CD4-positive, alpha-beta T cell (primary cell): ENCODE data around the gene RBL1. TPM values are rescaled to one million over a fixed set of nuclear protein-coding genes. Genes with fewer than 3 reads are reported as not detected.
"Not testable (repeated sequence)": the region's sequence is repeated elsewhere in the genome, so short reads cannot be mapped to it uniquely, and the experiment has no call there.

ENCODE experiments used
- ATAC-seq: fragments of 200-7000 bp; cut with Tn5 transposase; one replicate; pipeline ENCODE4 v1.10.0; 2022; ENCODE audit warnings: mild to moderate bottlenecking; ENCODE audit not compliant: poor library complexity
- CTCF ChIA-PET: fragments of 350-600 bp; sonication (Branson Sonifier 250); formaldehyde crosslinking; loops from one replicate; lab custom pipeline; 2021; ENCODE audit warnings: antibody characterized with exemption, inconsistent platforms; lab: Charles Lee
- POLR2A ChIA-PET: fragments of 350-600 bp; sonication (Branson Sonifier 250); formaldehyde crosslinking; loops from one replicate; lab custom pipeline; 2021; ENCODE audit warnings: antibody characterized with exemption, inconsistent platforms; lab: Charles Lee
- DNase-seq, 14 experiments: peaks; one replicate each; pipeline ENCODE4 v3.0.0-alpha.2; 2013 to 2020; ENCODE audit warnings: mixed read lengths in 2 of 14
- H3K27ac ChIP-seq, 2 donors: one replicate each; pipeline versions ENCODE4 v1.5.1 to v1.7.0; 2013; ENCODE audit warnings: low read length in 2 of 2, low read depth in 1 of 2, mild to moderate bottlenecking in 1 of 2
- H3K27me3 ChIP-seq, 2 experiments: 1 replicate in 1 of 2; 2 replicates in 1 of 2; pipeline versions ENCODE4 v1.6.1 to v1.7.0; 2013; ENCODE audit warnings: low read length in 2 of 2, control low read depth in 1 of 2, mild to moderate bottlenecking in 1 of 2, moderate library complexity in 1 of 2; ENCODE audit not compliant: insufficient read depth in 2 of 2, control insufficient read depth in 1 of 2
- H3K36me3 ChIP-seq: one replicate; pipeline ENCODE4 v1.6.1; 2013; ENCODE audit warnings: low read length, control low read depth; ENCODE audit not compliant: insufficient read depth
- H3K4me1 ChIP-seq: one replicate; pipeline ENCODE4 v1.6.1; 2013; ENCODE audit warnings: low read length, control low read depth; ENCODE audit not compliant: insufficient read depth
- H3K4me3 ChIP-seq: one replicate; pipeline ENCODE4 v1.5.1; 2013; ENCODE audit warnings: mild to moderate bottlenecking, low read length, moderate library complexity
- H3K9me3 ChIP-seq, 2 experiments: 1 replicate in 1 of 2; 2 replicates in 1 of 2; pipeline versions ENCODE4 v1.6.1 to v1.7.0; 2013; ENCODE audit warnings: low read length in 2 of 2, mild to moderate bottlenecking in 2 of 2, control low read depth in 1 of 2, moderate library complexity in 1 of 2; ENCODE audit not compliant: control insufficient read depth in 1 of 2, insufficient read depth in 1 of 2
- H3K27ac Mint-ChIP-seq: one replicate; pipeline ENCODE4 v1.8.0; 2020; ENCODE audit warnings: mixed read lengths
- H3K27me3 Mint-ChIP-seq: one replicate; pipeline ENCODE4 v1.8.0; 2021; ENCODE audit warnings: mixed read lengths
- H3K36me3 Mint-ChIP-seq: one replicate; pipeline ENCODE4 v1.8.0; 2021; ENCODE audit warnings: low read depth, mixed read lengths
- H3K4me1 Mint-ChIP-seq: one replicate; pipeline ENCODE4 v1.8.0; 2021; ENCODE audit warnings: low read depth, mixed read lengths
- H3K4me3 Mint-ChIP-seq: one replicate; pipeline ENCODE4 v1.8.0; 2020; ENCODE audit warnings: mild to moderate bottlenecking, mixed read lengths
- H3K9me3 Mint-ChIP-seq: one replicate; pipeline ENCODE4 v1.8.0; 2020; ENCODE audit warnings: mixed read lengths
- CTCF ChIP-seq: fragments of 200-600 bp; IDR thresholded peaks from one replicate; pipeline ENCODE4 v1.8.0; 2022; ENCODE audit warnings: antibody characterized with exemption, mild to moderate bottlenecking
- intact Hi-C, 2 experiments: fragments of 100-400 bp; cut with DNase I in 1 of 2; cut with micrococcal nuclease in 1 of 2; formaldehyde crosslinking; loops; one replicate each; pipeline versions ENCODE4 v1.15.1 to v1.9.0; 2023 to 2025; cut with DNase I, micrococcal nuclease
- total RNA-seq, 174 experiments: library from RNA in 2 of 174; stranded (reverse) in 2 of 174; gene quantifications; one replicate each; pipeline ENCODE4 v1.2.3 and lab custom pipeline; 2021 to 2026

Gene RBL1
- total RNA-seq, 2 experiments from 2014 or later = 37.4 to 39.1 TPM

DNA sequence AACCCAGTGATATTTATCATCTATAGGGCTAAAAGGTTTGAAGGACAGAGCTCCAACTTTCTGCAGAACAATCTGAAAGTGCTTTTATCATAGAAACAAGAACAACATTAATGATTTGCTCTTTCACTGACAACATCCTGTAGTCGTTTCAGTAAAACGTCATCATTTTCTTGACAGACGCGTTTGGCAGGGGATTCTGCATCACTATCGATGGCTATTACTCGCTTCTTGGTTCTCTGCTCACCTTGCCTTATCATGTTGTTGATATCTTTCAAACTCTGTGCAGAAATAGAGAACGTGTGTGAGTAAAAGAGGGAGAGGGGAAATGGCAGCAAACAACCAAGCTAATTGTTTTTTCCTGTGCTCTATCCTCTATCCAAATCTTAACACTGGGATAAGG lies 97.1 kb downstream of the RBL1 start:
- no peaks in the 10 kb centered on the region for H3K9me3 ChIP-seq
- Mint-ChIP-seq H3K36me3 (peaks cover 50% of the 10 kb centered on the region), H3K9me3 (peaks cover 2% of the 10 kb centered on the region), H3K4me1 (peaks cover 21% of the 10 kb centered on the region), H3K27ac (peak overlapping the region; percentile 98), H3K4me3 (peak overlapping the region; percentile 14), H3K27me3 (no peaks in the 10 kb centered on the region)
- H3K36me3 ChIP-seq = peaks cover 20% of the 10 kb centered on the region
- POLR2A ChIA-PET = interaction anchor here (1.3 to 2.1 kb wide), 3 partner anchors 11 to 68 kb away, joined by 4 to 10 read pairs (median 6); no protein-coding TSS in a partner anchor
- ATAC-seq (peak; percentile 93), DNase-seq (peak in 5 of 14 experiments; percentile 7 to 67 (median 53))
- CTCF ChIA-PET = no interaction called here
- TF ChIP-seq CTCF = no peak
- H3K4me3 ChIP-seq = no peak overlapping the region
- peak overlapping the region; percentile 43 to 54 for H3K27ac ChIP-seq
- no peaks in the 10 kb centered on the region for H3K27me3 ChIP-seq
- intact Hi-C loops = no loop called here
- H3K4me1 ChIP-seq = peaks cover 4% of the 10 kb centered on the region

GRCh38 chr20:36997121-36997520 lies 98.7 kb downstream of the RBL1 start:
- H3K4me1 Mint-ChIP-seq = peaks cover 17% of the 10 kb centered on the region
- ChIA-PET CTCF (no interaction called here), POLR2A (interaction anchor here (0.7 kb wide), 1 partner anchor 47 kb away, joined by 3 read pairs; no protein-coding TSS in a partner anchor)
- no peak overlapping the region for H3K4me3 ChIP-seq
- peaks cover 7% of the 10 kb centered on the region for H3K9me3 Mint-ChIP-seq
- H3K9me3 ChIP-seq = no peaks in the 10 kb centered on the region
- H3K36me3 ChIP-seq = peaks cover 12% of the 10 kb centered on the region
- H3K4me3 Mint-ChIP-seq = no peak overlapping the region
- H3K27me3 Mint-ChIP-seq = no peaks in the 10 kb centered on the region
- peaks cover 4% of the 10 kb centered on the region for H3K4me1 ChIP-seq
- intact Hi-C loops = no loop called here
- H3K27me3 ChIP-seq = no peaks in the 10 kb centered on the region
- ATAC-seq (no peak), DNase-seq (no peak)
- no peak for TF ChIP-seq CTCF
- peak overlapping the region; percentile 55 for H3K27ac Mint-ChIP-seq
- no peak overlapping the region for H3K27ac ChIP-seq
- peaks cover 48% of the 10 kb centered on the region for H3K36me3 Mint-ChIP-seq

GRCh38 chr20:36994221-36994620 lies 101.6 kb downstream of the RBL1 start:
- CTCF ChIA-PET, H3K9me3 Mint-ChIP-seq: not testable (repeated sequence)
- peaks cover 41% of the 10 kb centered on the region for H3K4me1 Mint-ChIP-seq

More at GRCh38 chr20:36994221-36994620, 101.6 kb downstream of the RBL1 start:
- ATAC-seq, H3K27me3 Mint-ChIP-seq, H3K27ac Mint-ChIP-seq, H3K4me3 Mint-ChIP-seq, H3K27ac ChIP-seq, DNase-seq, H3K9me3 ChIP-seq, intact Hi-C loops, H3K27me3 ChIP-seq, H3K4me3 ChIP-seq: not testable (repeated sequence)
- POLR2A ChIA-PET = interaction anchor here (0.9 kb wide), 1 partner anchor 47 kb away, joined by 3 read pairs; no protein-coding TSS in a partner anchor
- peaks cover 50% of the 10 kb centered on the region for H3K36me3 Mint-ChIP-seq
- H3K4me1 ChIP-seq = peaks cover 14% of the 10 kb centered on the region
- peaks cover 12% of the 10 kb centered on the region for H3K36me3 ChIP-seq
